ENCODE results near the gene PIK3CB. TPM values are rescaled to one million over a fixed set of nuclear protein-coding genes. Genes with fewer than 3 reads are reported as not detected.
"Not testable (repeated sequence)": the region's sequence is repeated elsewhere in the genome, so short reads cannot be mapped to it uniquely, and the experiment has no call there.

PIK3CB gene
- total RNA-seq, 1 experiment from 2014 or later, result 6.6 TPM

DNA sequence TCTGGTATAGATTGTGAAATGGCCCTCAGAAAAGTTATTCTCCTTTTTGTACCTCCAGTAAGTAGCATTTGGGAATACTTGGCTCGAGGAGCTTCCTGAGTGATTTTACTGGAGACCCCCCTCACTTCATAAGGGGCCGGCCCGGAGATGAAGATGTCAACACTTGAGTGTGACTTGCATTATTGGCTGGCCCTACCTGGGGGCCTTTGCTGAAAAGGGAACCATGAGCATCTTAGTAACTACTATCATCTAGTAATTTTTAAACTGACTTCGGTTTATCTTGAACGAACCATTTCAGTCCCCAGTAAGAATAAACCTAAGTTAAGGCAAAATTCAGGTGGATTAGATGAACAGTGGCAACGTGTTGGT, 224.8 kb downstream of the PIK3CB start:
- DNase-seq (ENCODE audit: low read depth), result no peak

DNA sequence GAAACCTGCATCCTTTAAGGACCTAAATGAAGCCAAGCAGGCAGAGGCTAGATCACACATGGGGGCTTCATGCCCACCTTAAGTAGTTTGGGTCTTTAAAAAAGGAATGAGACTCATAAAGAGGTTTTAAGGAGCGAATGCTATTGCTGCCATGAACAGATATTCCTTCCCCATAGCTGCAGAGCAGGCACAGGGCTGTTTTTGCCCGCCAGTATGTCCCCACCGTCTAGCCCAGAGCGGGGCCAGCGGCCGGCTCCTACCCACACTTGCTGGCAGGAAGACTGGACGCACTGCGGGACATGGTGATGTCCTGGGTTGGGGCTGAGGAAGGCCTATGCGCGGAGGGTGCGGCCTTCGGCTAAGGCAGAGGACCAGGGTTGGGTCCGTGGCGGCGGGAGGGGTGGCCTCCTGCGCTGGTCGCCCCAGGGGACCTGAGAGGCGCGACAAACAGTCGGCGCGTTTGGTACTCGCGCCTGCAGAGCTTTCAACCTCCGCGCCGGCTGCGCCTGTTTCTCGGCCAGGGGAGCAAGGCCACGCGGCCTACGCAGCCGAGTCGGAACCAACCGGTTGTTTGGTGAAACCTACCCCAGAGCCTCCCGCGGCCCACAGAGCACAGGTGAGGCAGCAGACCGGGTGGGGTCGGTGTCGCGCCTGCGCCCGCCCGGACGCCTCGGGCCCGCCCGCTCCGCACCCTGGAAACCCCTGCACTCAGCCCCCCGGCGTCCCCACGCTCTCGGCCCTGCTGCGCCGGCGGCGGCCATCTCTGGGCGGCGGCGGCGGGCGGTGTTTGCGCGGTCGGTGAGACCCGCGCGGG, 226.2 kb downstream of the PIK3CB start, which contains the start of gene FAIM:
Gene FAIM (plus strand): TSS at position 450 of the 814 bp plus-strand sequence. CDS start 10,956 bp downstream, outside the sequence.
- peak; percentile 59 for DNase-seq (ENCODE audit: low read depth)

DNA sequence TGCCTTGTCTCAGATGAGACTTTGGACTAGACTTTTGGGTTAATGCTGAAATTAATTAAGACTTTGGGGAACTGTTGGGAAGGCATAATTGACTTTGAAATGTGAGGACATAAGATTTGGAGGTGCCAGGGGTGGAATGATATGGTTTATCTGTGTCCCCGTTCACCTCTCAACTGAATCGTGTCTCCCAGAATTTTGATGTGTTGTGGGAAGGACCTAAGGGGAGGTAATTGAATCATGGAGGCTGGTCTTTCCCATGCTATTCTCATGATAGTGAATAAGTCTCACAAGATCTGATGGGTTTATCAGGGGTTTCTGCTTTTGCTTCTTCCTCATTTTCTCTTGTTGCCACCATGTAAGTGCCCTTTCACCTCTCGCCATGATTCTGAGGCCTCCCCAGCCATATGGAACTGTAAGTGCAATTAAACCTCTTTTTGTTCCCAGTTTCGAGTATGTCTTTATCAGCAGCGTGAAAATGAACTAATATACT, 230.6 kb downstream of the PIK3CB start:
- not testable (repeated sequence) for DNase-seq (ENCODE audit: low read depth)

Other genes with a start within 250 kb of the PIK3CB start
- 33.4 and 42.9 TPM in 2 replicates for gene CEP70, start 240.7 kb downstream of the PIK3CB start, total RNA-seq (2014; rRNA removed; shearing (Covaris generic))
- 21.6 and 28.7 TPM in 2 replicates for gene FAIM, start 226.2 kb downstream of the PIK3CB start, total RNA-seq (2014; rRNA removed; shearing (Covaris generic))
- 8.0 and 9.0 TPM in 2 replicates for gene FOXL2, start 112.2 kb upstream of the PIK3CB start, total RNA-seq (2014; rRNA removed; shearing (Covaris generic))
- 4.1 and 7.2 TPM in 2 replicates for gene FOXL2NB, start 112.3 kb upstream of the PIK3CB start, total RNA-seq (2014; rRNA removed; shearing (Covaris generic))
- not detected in 2 replicates for gene PRR23A, start 171.3 kb upstream of the PIK3CB start, total RNA-seq (2014; rRNA removed; shearing (Covaris generic))
- gene PRR23B, start 186.0 kb upstream of the PIK3CB start, total RNA-seq (2014; rRNA removed; shearing (Covaris generic)), result not detected in 2 replicates
- not detected in 2 replicates for gene PRR23C, start 210.0 kb upstream of the PIK3CB start, total RNA-seq (2014; rRNA removed; shearing (Covaris generic))

Measured in Daoy (cell line).